NCI-H187 treated with DMSO at 0.1 percent for 48 hours (cell line): ENCODE data around the gene UQCC2.

ENCODE experiments used
- DNase-seq: peaks from one replicate; lab custom pipeline; 2025; lab: John Stamatoyannopoulos, UW

UQCC2 gene

GRCh38 chr6:33705955-33706725 is 5.4 kb downstream of the UQCC2 start:
- no peak for DNase-seq

GRCh38 chr6:33705268-33705885 is 6.1 kb downstream of the UQCC2 start:
- no peak for DNase-seq

DNA sequence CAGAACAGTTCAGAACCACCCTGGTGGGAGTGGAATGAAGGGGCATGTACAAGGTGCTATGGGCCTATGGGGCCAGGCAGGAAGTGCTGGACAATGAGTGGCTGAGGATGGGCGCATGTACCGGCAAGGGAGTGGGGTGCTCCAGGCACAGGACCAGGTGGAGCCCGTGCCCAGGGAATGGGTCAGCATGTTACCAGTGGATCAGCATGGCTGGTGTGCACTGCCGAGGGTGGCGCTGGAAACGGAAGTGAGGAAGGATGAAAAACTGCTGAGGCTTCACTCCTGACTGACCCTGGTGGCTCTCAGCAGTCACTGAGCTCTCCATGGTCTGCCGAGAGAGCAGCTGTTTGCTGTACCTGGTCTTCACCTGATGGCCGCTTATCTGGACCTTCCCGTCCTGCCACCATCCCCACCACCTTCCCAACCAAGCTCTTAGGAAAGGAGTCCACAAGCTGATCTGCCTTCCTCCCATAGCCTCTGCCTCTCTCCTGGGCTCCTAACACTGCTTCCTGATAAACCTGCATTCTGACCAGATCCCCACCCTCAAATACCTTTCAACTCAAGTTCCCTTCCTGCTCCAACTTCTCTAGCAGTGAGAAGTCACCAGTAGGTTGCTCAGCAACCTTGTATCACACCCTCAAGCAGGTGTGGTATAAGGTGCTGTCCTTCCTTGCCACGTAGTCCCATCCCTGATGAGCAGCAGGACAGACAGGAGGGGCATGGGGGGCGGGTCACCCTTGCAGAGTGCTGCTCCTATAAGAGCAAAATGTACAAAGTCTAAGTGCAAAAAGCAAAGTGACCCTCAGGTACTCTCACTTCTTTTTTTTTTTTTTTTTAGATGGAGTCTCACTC is 7.1 kb downstream of the UQCC2 start:
- no peak for DNase-seq

GRCh38 chr6:33702345-33702977 is 9.0 kb downstream of the UQCC2 start:
- no peak for DNase-seq

DNA sequence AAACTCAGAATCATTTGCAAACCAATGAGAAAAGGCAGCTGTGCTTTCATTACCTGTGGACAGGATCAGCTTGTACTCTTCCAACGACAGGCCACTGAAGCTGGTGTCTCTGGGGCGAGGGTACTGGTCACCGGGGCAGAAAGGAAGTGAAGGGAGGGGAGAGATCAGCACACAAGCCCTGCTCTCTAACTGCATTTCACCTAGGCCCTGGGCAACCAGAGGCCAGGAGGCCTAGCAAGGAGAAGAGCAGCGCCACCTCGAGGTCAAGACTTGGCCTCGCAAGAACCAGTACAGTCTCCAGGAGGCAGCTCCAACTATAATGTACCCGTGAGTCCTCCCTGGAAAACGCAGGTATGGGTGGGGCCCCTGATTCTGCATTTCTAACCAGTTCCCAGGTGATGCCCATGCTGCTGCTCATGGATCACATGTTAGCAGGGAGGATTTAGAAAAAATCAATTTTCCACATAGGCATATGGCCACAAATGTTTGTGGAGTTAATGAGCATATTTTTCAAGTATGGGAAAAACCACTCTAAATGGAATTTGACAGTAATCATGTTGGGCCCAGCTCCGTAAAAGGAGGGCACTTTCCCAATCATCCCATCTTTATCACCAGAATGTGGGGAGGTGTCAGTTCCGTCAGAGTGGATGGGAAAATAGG is 11.0 kb downstream of the UQCC2 start:
- no peak for DNase-seq

- no peak for DNase-seq
These were observed 11.8 kb downstream of the UQCC2 start for GRCh38 chr6:33699739-33700138.

DNA sequence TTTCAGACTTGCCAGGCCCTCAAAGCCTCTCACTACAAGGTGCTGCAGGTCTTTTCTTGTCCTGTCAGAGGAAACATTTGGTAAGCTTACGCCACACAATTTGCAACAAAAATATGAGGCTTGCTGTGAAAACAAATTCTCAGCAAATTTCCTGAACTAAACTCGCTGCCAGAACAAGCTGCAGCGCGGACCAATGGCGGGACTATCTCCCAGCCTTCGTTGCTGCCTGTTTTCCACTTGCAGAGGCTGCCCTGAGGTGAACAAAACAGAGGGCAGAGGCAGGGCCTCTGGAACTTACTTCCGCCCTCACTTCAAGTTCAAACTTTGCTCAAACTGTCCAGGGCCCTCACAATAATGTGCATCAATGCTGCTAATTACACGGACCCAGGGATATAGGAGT is 12.4 kb downstream of the UQCC2 start:
- no peak for DNase-seq

GRCh38 chr6:33698494-33698893 is 13.0 kb downstream of the UQCC2 start:
- no peak for DNase-seq

- DNase-seq: no peak
These were observed 13.7 kb downstream of the UQCC2 start for GRCh38 chr6:33697845-33698244.

DNA sequence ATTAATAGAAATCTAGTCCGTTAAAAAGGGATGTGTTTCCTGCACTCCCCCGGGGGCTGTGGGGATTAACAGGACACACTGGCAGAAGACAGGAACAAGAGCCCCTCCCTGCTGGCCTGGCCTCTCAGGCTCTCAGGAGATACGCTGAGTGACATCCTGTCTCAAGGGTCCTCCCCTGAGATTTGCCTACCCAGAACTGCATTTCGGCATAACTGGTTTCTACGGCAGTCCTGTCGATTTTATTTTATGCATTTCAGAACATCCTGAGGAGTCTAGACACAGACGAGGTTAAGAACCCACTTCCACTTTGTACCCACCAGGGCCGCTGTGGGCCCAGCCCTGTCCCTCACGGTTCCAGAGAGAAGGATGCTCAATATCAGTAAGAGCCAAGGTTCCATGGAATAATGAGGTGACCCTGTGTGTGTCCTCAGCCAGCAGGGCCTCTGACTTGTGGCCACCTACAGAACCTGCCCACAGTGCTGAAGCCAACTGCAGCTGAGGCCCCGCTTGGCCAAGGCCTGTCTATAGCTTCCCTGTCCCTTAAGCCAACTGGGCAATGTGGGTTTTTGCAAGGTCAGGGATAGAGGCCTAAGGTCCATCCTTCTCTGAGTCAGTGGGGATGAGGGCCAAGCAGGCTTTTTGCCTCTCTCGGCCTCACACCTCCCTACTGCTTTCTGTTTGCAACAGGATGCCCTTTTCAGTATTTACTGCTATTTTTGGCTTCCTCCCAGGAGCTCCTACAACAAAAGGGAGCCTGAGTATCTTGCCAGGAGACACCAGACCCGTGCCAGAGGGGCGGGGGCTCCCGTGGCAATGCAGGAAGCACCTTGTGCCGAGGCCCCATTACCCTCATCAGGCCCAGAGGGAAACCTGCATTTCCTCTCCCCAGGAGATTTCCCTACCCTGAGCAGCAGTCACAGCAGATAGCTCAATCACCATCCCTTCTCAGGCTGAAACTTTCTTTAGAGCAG is 14.7 kb downstream of the UQCC2 start:
- no peak for DNase-seq

DNA sequence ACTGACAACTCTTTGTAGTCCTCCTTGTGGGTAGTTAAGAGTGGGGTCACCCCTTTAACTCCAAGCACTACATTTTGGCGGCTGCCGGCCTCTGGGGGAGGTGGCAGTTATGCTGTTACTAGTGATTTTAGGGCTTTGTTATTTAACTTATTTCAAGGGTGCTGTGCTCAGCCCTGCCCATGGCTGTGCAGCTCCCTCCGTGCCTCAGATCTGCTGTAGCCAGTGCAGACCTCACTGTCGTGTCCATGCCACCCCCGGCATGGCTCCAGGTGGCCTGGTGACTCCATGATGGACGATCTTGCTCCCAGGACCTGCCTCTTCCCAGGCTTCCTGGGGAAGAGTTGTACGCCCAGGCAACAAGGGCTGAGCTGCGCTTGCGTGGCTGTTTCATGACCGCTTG is 15.4 kb downstream of the UQCC2 start:
- no peak for DNase-seq

DNA sequence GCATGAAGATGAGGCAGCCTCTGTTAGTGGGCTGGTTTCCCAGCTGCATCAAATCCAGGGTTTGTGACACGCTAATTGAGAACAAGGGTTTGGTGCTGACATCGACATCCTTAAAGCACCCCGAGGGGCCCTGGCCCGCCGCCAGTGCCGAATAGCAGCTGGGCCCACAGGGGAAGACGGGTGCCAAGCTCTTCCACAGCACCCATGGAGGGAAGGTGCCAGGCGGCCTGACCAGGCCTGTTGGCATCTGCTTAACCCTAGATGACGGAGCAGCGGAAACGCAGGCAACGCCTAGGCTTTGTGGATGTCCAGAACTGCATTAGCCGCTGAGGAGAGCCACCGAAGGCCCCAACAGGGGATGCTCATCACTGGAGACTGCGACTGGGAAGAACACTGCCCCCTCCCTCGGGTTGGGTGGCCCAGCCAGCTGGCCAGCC is 16.0 kb downstream of the UQCC2 start:
- no peak for DNase-seq

DNA sequence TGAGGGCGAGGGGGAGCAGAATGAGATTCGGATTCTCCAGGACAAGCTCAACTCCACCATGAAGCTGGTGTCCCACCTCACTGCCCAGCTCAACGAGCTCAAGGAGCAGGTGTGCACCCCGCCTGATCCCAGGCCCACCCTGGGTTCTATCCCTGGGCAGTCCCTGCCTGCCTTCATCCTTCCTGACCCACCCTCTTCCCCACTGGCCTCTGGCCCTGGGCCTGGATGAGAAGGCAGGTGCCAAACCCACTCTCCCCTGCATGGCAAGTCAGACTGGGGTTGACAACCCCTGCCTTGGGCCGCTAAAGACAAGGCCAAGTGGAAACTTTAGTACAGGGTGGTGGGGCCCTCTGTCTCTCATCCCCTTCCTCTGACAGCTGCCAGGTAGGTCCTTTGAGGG is 16.5 kb downstream of the UQCC2 start:
- no peak for DNase-seq

- DNase-seq: no peak
These were observed 17.0 kb downstream of the UQCC2 start for GRCh38 chr6:33694401-33694931.

GRCh38 chr6:33693186-33694105 is 18.1 kb downstream of the UQCC2 start:
- no peak for DNase-seq

- no peak for DNase-seq
These were observed 18.7 kb downstream of the UQCC2 start for GRCh38 chr6:33692760-33693158.

GRCh38 chr6:33692078-33692759 is 19.3 kb downstream of the UQCC2 start:
- no peak for DNase-seq

GRCh38 chr6:33691456-33692077 is 19.9 kb downstream of the UQCC2 start:
- DNase-seq: no peak
